Loucy (cell line): ENCODE data around the gene SLC10A3.

Experiments
- H2AFZ ChIP-seq: fragments of 200-600 bp; sonication (generic); 2 replicates; pipeline ENCODE4 v1.6.0; 2016; ENCODE audit warnings: antibody characterized with exemption, mild to moderate bottlenecking, low read length, moderate library complexity
- H3F3A ChIP-seq: fragments of 200-600 bp; 2 replicates; pipeline ENCODE4 v1.6.0; 2016; ENCODE audit warnings: antibody characterized with exemption, low read depth, mild to moderate bottlenecking
- H3K27me3 ChIP-seq: fragments of 200-600 bp; sonication (generic); 2 replicates; pipeline ENCODE4 v1.6.1; 2014; ENCODE audit warnings: low read length, mild to moderate bottlenecking; ENCODE audit not compliant: insufficient read depth, poor library complexity, severe bottlenecking
- H3K36me3 ChIP-seq: fragments of 200-600 bp; sonication (generic); 2 replicates; pipeline ENCODE4 v1.6.1; 2016; ENCODE audit warnings: low read length; ENCODE audit not compliant: insufficient read depth
- H3K4me1 ChIP-seq: fragments of 200-600 bp; sonication (generic); 2 replicates; pipeline ENCODE4 v1.5.1; 2014; ENCODE audit warnings: low read length, mild to moderate bottlenecking; ENCODE audit not compliant: insufficient read depth, poor library complexity, severe bottlenecking
- H3K4me2 ChIP-seq: fragments of 200-600 bp; sonication (generic); 2 replicates; pipeline ENCODE4 v1.6.0; 2014; ENCODE audit warnings: antibody characterized with exemption, low read length, low read depth, mild to moderate bottlenecking; ENCODE audit not compliant: poor library complexity, severe bottlenecking
- H3K4me3 ChIP-seq: fragments of 200-600 bp; sonication (generic); 2 replicates; pipeline ENCODE4 v1.5.1; 2014; ENCODE audit warnings: low read length, mild to moderate bottlenecking, mixed read lengths; ENCODE audit not compliant: poor library complexity, severe bottlenecking
- H3K79me2 ChIP-seq: fragments of 200-600 bp; sonication (generic); 2 replicates; pipeline ENCODE4 v1.6.1; 2014; ENCODE audit warnings: low read length; ENCODE audit not compliant: insufficient read depth
- H3K9ac ChIP-seq: fragments of 200-600 bp; sonication (generic); 2 replicates; pipeline ENCODE4 v1.6.0; 2014; ENCODE audit warnings: mild to moderate bottlenecking, low read depth, low read length, moderate library complexity; ENCODE audit not compliant: poor library complexity, severe bottlenecking
- H3K9me2 ChIP-seq: fragments of 200-600 bp; sonication (generic); replicated peaks from 2 replicates; pipeline ENCODE4 v1.6.1; 2016; ENCODE audit warnings: low read depth, low read length, mixed read lengths
- H3K9me3 ChIP-seq: fragments of 200-600 bp; sonication (generic); 2 replicates; pipeline ENCODE4 v1.6.1; 2014; ENCODE audit warnings: mild to moderate bottlenecking, antibody characterized with exemption, low read length, low read depth; ENCODE audit not compliant: insufficient read depth
- H4K20me1 ChIP-seq: fragments of 200-600 bp; sonication (generic); 2 replicates; pipeline ENCODE4 v1.6.0; 2014; ENCODE audit warnings: antibody characterized with exemption, low read length, mild to moderate bottlenecking; ENCODE audit not compliant: insufficient read depth, poor library complexity, severe bottlenecking
- CTCF ChIP-seq: fragments of 200-600 bp; sonication (generic); conservative IDR thresholded peaks from 2 replicates; pipeline ENCODE4 v1.5.1; 2014; ENCODE audit warnings: mild to moderate bottlenecking, antibody characterized with exemption, low read length
- EZH2phosphoT487 ChIP-seq: fragments of 200-600 bp; IDR thresholded peaks from 2 replicates; pipeline ENCODE4 v1.6.1; 2018; ENCODE audit warnings: antibody characterized with exemption, mild to moderate bottlenecking, moderate library complexity, borderline replicate concordance

SLC10A3 gene

GRCh38 chrX:154437971-154438893 is 52.2 kb downstream of the SLC10A3 start:
- Histone ChIP-seq H3K36me3 (no peaks in the 10 kb centered on the region; the same call in 1 of the 2 replicates), H3K9me2 (no peaks in the 10 kb centered on the region), H3K9me3 (no peaks in the 10 kb centered on the region), H2AFZ (no peak overlapping the region), H4K20me1 (no peaks in the 10 kb centered on the region), H3K27me3 (no peaks in the 10 kb centered on the region), H3K4me1 (peaks cover 6% of the 10 kb centered on the region), H3K79me2 (peaks cover 38% of the 10 kb centered on the region), H3K9ac (peak overlapping the region; percentile 80), H3K4me2 (peak overlapping the region; percentile 87), H3F3A (no peaks in the 10 kb centered on the region), H3K4me3 (peak overlapping the region; percentile 80)
- no peak for TF ChIP-seq EZH2phosphoT487
- TF ChIP-seq CTCF, result no peak
